Fibroblast of mammary gland (primary cell): ENCODE results near the gene BTK.

Experiments
- DNase-seq: peaks from one replicate; pipeline ENCODE4 v3.0.0-alpha.2; 2010; ENCODE audit warnings: low read depth
- H3K4me3 ChIP-seq: 2 replicates; pipeline ENCODE4 v1.5.1; 2011; ENCODE audit warnings: low read depth, mild to moderate bottlenecking, low read length, moderate library complexity; ENCODE audit not compliant: control insufficient read depth
- TF ChIP-seq, protein P1 (sequence below): conservative IDR thresholded peaks from 2 replicates; pipeline ENCODE4 v1.5.1; 2011; ENCODE audit warnings: low read depth, low read length, inconsistent platforms; ENCODE audit not compliant: control insufficient read depth, insufficient read depth

Gene BTK

DNA sequence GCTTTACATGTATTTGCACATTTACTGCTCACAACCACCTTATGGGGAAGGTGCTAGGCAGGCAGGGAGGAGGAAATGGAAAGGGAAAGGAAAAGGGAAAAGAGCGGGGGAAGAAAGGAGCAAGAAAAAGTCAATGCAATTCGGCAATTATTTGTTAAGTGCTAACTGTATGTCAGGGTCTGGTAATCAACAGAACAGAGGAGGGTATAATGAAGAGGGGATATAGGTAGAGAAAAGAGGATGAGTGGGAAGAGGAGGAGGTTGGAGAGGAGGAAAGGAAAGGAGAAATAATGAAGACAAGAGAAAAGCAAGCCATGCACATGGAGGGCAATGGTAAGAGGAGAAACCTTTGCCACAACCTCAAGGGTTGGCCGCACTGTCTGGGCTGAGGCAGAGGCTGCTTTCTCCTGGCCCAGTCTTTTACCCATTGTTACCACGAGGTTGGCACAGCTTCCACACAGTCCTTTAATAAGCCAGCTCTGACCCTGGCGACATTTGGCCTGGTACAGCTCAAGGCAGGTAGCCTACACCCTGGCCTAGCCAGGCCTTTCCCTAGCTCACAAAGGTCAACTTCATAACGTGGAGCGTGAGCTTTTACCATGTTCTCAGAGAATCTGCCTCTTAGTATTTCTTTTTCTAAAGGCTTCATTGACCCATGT, 836 bp downstream of the BTK start:
- no peak for DNase-seq
- no peak overlapping the region for H3K4me3 ChIP-seq
- TF ChIP-seq, protein P1, sequence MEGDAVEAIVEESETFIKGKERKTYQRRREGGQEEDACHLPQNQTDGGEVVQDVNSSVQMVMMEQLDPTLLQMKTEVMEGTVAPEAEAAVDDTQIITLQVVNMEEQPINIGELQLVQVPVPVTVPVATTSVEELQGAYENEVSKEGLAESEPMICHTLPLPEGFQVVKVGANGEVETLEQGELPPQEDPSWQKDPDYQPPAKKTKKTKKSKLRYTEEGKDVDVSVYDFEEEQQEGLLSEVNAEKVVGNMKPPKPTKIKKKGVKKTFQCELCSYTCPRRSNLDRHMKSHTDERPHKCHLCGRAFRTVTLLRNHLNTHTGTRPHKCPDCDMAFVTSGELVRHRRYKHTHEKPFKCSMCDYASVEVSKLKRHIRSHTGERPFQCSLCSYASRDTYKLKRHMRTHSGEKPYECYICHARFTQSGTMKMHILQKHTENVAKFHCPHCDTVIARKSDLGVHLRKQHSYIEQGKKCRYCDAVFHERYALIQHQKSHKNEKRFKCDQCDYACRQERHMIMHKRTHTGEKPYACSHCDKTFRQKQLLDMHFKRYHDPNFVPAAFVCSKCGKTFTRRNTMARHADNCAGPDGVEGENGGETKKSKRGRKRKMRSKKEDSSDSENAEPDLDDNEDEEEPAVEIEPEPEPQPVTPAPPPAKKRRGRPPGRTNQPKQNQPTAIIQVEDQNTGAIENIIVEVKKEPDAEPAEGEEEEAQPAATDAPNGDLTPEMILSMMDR = no peak

DNA sequence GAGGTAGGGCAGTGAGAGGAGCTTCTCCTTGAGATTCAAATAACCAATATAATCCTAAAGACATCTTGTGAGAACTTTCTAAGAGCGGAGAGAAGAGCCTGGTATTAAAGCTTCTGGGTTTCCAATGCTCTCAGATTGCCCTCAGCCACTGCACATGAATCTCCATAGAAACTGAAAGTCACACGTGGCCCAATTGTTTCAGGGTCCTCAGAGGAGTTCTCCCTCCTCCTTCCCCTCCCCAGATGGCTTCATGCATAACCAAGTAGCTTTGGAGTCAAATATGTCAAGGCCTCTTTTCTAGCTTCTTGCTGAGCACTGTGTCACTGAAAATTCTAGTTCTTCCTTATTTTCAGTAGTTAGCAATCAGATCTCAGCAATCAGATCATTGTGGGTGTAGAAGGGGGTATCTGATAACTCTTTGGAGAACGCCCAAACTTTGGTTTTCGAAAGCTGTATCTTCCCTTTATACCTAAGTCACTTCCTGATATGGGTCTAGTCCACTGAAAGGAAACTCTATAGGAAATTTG, 2.2 kb downstream of the BTK start:
- TF ChIP-seq, protein P1 = no peak
- no peak overlapping the region for H3K4me3 ChIP-seq
- no peak for DNase-seq

- no peak for DNase-seq
- no peak overlapping the region for H3K4me3 ChIP-seq
- TF ChIP-seq, protein P1 = no peak
Observed at GRCh38 chrX:101377547-101377946, 8.4 kb downstream of the BTK start.

DNA sequence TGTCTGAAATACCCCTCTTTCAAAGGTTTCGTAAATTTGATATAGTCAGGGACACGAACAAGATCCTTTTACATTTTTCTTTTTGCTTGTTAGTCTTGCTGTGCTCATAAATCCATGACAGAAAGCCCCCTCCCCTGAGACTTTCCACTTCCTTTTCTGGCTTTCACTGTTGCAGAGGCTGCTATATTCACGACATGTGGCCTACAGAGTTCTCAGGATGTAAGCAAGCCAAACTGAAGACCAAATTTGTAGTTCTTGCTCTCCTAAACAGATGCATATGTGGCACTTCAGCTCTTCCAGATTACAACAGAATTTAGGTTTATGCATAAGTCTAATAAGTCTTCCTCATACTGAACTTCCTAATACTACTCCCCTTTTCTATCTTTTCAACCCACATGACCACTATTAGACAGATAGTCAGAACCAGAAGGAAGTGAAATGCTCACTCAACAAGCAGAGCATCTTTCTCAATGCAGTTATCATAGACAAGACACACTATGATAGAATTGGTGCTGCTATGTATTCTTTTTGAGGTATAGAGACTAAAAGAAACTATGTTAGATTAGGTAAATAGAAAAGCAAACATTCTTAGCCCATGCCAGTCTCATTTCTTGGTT, 15.0 kb downstream of the BTK start:
- TF ChIP-seq, protein P1 = no peak
- no peak for DNase-seq
- no peak overlapping the region for H3K4me3 ChIP-seq

DNA sequence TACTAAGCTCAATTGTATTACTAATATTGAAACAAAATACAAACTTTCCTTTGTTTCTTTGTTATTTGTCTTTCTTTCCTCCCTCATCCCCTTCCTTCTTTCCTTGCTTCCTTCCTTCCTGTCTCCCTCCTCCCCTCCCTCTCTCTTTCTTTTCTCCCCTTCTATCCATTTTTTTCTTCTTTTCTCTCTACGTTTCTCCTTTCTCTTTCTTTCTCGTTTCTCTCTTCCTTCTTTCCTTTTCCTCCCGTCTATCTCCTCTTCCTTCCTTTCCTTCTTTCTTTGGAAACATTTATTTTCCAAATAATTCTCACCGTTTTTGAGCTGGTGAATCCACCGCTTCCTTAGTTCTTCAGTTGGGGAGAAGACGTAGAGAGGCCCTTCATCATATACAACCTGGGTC, 16.3 kb downstream of the BTK start:
- no peak for DNase-seq
- H3K4me3 ChIP-seq = no peak overlapping the region
- TF ChIP-seq, protein P1 = no peak

DNA sequence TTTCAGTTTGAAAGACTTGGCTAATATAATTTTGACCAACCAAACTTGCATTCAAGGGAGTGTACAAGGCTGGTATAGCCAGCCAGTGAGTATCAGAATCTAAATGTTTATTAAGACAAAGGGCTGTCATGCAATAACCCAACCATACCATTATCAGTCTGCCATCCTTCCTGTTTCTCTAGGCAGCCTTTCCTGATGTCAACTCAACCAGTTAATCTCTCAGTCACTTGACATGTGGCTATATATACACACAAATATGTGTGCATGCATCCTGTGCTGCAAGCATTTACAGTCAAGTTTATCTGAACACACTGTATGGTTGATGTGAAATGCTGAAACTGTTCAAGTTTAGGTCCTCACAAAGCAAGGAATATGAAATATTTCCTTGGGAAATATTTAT, 17.2 kb downstream of the BTK start:
- DNase-seq = no peak
- no peak overlapping the region for H3K4me3 ChIP-seq
- TF ChIP-seq, protein P1 = no peak
